Measurements from ENCODE around the gene ASTN2. TPM values are rescaled to one million over a fixed set of nuclear protein-coding genes. Genes with fewer than 3 reads are reported as not detected.

Gene ASTN2
- total RNA-seq, 4 donors from 2014 or later: 0.97 to 4.7 (median 3.0) TPM

DNA sequence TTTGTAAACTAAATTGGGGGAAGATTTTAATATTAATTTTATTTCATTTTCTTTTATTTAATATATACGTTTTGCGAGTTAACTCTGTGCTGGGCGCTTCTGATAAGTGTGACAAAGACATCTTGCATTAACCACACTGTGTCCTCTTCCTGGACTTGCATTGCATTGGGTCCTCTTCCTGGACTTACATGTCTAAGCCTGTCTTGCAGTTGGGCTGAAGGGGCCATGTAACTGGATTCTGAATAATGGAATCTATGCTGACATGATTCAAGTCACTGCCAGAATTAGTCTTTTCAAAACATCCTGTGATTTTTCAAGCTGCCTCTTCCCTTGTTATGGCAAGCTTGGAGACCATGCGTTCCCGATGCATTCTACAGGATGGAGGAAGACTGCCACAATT is 605.2 kb downstream of the ASTN2 start:
- no peak overlapping the region for H3K4me3 ChIP-seq (ENCODE audit: low read depth, poor library complexity, severe bottlenecking)
- TF ChIP-seq, protein P1, sequence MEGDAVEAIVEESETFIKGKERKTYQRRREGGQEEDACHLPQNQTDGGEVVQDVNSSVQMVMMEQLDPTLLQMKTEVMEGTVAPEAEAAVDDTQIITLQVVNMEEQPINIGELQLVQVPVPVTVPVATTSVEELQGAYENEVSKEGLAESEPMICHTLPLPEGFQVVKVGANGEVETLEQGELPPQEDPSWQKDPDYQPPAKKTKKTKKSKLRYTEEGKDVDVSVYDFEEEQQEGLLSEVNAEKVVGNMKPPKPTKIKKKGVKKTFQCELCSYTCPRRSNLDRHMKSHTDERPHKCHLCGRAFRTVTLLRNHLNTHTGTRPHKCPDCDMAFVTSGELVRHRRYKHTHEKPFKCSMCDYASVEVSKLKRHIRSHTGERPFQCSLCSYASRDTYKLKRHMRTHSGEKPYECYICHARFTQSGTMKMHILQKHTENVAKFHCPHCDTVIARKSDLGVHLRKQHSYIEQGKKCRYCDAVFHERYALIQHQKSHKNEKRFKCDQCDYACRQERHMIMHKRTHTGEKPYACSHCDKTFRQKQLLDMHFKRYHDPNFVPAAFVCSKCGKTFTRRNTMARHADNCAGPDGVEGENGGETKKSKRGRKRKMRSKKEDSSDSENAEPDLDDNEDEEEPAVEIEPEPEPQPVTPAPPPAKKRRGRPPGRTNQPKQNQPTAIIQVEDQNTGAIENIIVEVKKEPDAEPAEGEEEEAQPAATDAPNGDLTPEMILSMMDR (IDR thresholded peaks at IDR 0.05): no peak
- TF ChIP-seq POLR2A (IDR thresholded peaks at IDR 0.05): no peak
- WGBS, 2 donors: 69 to 72% methylated on average over 5 of the region's 5 CpGs
- DNase-seq (ENCODE audit: low spot score in 2 of 2): no peak
- intact Hi-C loops (cut with DNase I; ENCODE audit: low total_unique reads): no loop called here

GRCh38 chr9:116806075-116806474 is 608.8 kb downstream of the ASTN2 start:
- intact Hi-C loops (cut with DNase I; ENCODE audit: low total_unique reads): no loop called here
- WGBS, 2 donors: 14 to 25% methylated on average over 1 of the region's 1 CpG
- no peak overlapping the region for H3K4me3 ChIP-seq (ENCODE audit: low read depth, poor library complexity, severe bottlenecking)
- DNase-seq (ENCODE audit: low spot score in 2 of 2): no peak
- TF ChIP-seq, protein P1 (IDR thresholded peaks at IDR 0.05): no peak
- TF ChIP-seq POLR2A (IDR thresholded peaks at IDR 0.05): no peak

DNA sequence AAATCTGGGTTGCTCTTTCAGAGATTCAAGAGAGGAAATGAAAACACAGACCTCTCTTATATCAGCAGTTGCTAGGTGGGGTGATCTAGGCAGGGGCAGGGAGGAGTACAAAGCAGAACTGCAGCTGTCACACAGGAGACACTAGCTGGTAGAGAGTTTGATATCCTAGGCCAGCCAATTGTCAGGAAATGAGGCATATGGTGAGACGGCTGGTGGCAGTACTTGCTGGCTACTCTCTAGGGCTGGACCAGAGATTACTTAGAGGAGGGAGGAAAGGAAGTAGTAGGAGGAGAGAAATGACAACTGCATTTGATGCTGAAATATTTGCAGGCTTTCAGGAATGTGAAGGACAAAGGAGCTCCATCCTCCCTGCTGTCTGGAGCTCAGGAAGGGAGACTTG is 614.0 kb downstream of the ASTN2 start:
- no peak for TF ChIP-seq POLR2A (IDR thresholded peaks at IDR 0.05)
- TF ChIP-seq, protein P1 (IDR thresholded peaks at IDR 0.05): no peak
- H3K4me3 ChIP-seq (ENCODE audit: low read depth, poor library complexity, severe bottlenecking): no peak overlapping the region
- intact Hi-C loops (cut with DNase I; ENCODE audit: low total_unique reads): no loop called here

GRCh38 chr9:116800074-116800473 is 614.8 kb downstream of the ASTN2 start:
- WGBS, 2 donors: 82% methylated on average over 4 of the region's 4 CpGs

More for the DNA sequence above, 614.0 kb downstream of the ASTN2 start:
- WGBS, 2 donors: 17 to 35% methylated on average over 1 of the region's 1 CpG
- DNase-seq (ENCODE audit: low spot score in 2 of 2): no peak

GRCh38 chr9:116798521-116798920 is 616.3 kb downstream of the ASTN2 start:
- intact Hi-C loops (cut with DNase I; ENCODE audit: low total_unique reads): no loop called here
- DNase-seq (ENCODE audit: low spot score in 2 of 2): no peak
- H3K4me3 ChIP-seq (ENCODE audit: low read depth, poor library complexity, severe bottlenecking): no peak overlapping the region
- 56 to 88% methylated on average over 2 of the region's 2 CpGs for WGBS, 2 donors
- TF ChIP-seq, protein P1 (IDR thresholded peaks at IDR 0.05): no peak
- no peak for TF ChIP-seq POLR2A (IDR thresholded peaks at IDR 0.05)

More at GRCh38 chr9:116800074-116800473, 614.8 kb downstream of the ASTN2 start:
- DNase-seq (ENCODE audit: low spot score in 2 of 2): no peak
- intact Hi-C loops (cut with DNase I; ENCODE audit: low total_unique reads): no loop called here
- no peak overlapping the region for H3K4me3 ChIP-seq (ENCODE audit: low read depth, poor library complexity, severe bottlenecking)
- TF ChIP-seq, protein P1 (IDR thresholded peaks at IDR 0.05): no peak
- no peak for TF ChIP-seq POLR2A (IDR thresholded peaks at IDR 0.05)

- TF ChIP-seq POLR2A (IDR thresholded peaks at IDR 0.05): no peak
- TF ChIP-seq, protein P1 (IDR thresholded peaks at IDR 0.05): no peak
- H3K4me3 ChIP-seq (ENCODE audit: low read depth, poor library complexity, severe bottlenecking): no peak overlapping the region
- intact Hi-C loops (cut with DNase I; ENCODE audit: low total_unique reads): no loop called here
- DNase-seq (ENCODE audit: low spot score in 2 of 2): no peak
Observed at GRCh38 chr9:116797276-116797675, 617.6 kb downstream of the ASTN2 start.

All from lower leg skin (tissue), 4 donors.